WTC11 (cell line): ENCODE measurements around the gene PEX26. TPM values are rescaled to one million over a fixed set of nuclear protein-coding genes. Genes with fewer than 3 reads are reported as not detected.
A peak's percentile ranks its signal among the peaks of the same experiment; 100 is the strongest.

Experiments
- ATAC-seq: fragments of 200-7000 bp; cut with Tn5 transposase; 2 replicates; pipeline ENCODE4 v1.10.0; 2021; ENCODE audit warnings: mild to moderate bottlenecking, moderate library complexity
- CTCF ChIA-PET: fragments of 300-600 bp; sonication (Branson Sonifier 250); formaldehyde crosslinking; loops from one replicate; lab custom pipeline; 2021; ENCODE audit warnings: antibody characterized with exemption; lab: Charles Lee
- POLR2A ChIA-PET: fragments of 350-600 bp; sonication (Branson Sonifier 250); formaldehyde crosslinking; loops from one replicate; lab custom pipeline; 2021; ENCODE audit warnings: antibody characterized with exemption; lab: Charles Lee
- DNase-seq: peaks from one replicate; pipeline ENCODE4 v3.0.0; 2021; ENCODE audit warnings: low spot score
- H3K27ac Mint-ChIP-seq: 2 replicates; pipeline ENCODE4 v1.8.0; 2021; ENCODE audit warnings: mixed read lengths
- H3K27me3 Mint-ChIP-seq: 2 replicates; pipeline ENCODE4 v1.8.0; 2021; ENCODE audit warnings: low read depth, mild to moderate bottlenecking, moderate library complexity, mixed read lengths
- H3K36me3 Mint-ChIP-seq: 2 replicates; pipeline ENCODE4 v1.8.0; 2021; ENCODE audit warnings: mixed read lengths
- H3K4me1 Mint-ChIP-seq: 2 replicates; pipeline ENCODE4 v1.8.0; 2022; ENCODE audit warnings: mixed read lengths
- H3K4me3 Mint-ChIP-seq: 2 replicates; pipeline ENCODE4 v1.8.0; 2021; ENCODE audit warnings: mild to moderate bottlenecking, moderate library complexity, mixed read lengths
- H3K9me3 Mint-ChIP-seq: 2 replicates; pipeline ENCODE4 v1.8.0; 2021; ENCODE audit warnings: mixed read lengths
- AFF4 ChIP-seq: sonication (generic); formaldehyde crosslinking; IDR thresholded peaks from 2 replicates; pipeline ENCODE4 v1.8.1; 2023; ENCODE audit warnings: mild to moderate bottlenecking, missing genetic modification reagents, borderline replicate concordance
- ATF3 ChIP-seq: sonication (generic); formaldehyde crosslinking; conservative IDR thresholded peaks from 2 replicates; pipeline ENCODE4 v1.8.1; 2022; ENCODE audit warnings: mild to moderate bottlenecking, missing genetic modification reagents
- CBFB ChIP-seq: sonication (generic); formaldehyde crosslinking; IDR thresholded peaks from 2 replicates; pipeline ENCODE4 v1.8.1; 2022; ENCODE audit warnings: mild to moderate bottlenecking, low read depth, missing genetic modification reagents
- E2F1 ChIP-seq: sonication (generic); formaldehyde crosslinking; IDR thresholded peaks from 2 replicates; pipeline ENCODE4 v1.8.0; 2022; ENCODE audit warnings: mild to moderate bottlenecking, missing genetic modification reagents
- ESRRA ChIP-seq: sonication (generic); formaldehyde crosslinking; IDR thresholded peaks from 2 replicates; pipeline ENCODE4 v1.8.1; 2022; ENCODE audit warnings: mild to moderate bottlenecking, missing genetic modification reagents, borderline replicate concordance
- GABPB1 ChIP-seq: sonication (generic); formaldehyde crosslinking; IDR thresholded peaks from 2 replicates; pipeline ENCODE4 v1.8.1; 2023; ENCODE audit warnings: mild to moderate bottlenecking, missing genetic modification reagents
- GRHL2 ChIP-seq: fragments of 250-450 bp; sonication (Bioruptor Pico); IDR thresholded peaks from 2 replicates; pipeline ENCODE4 v1.8.0; 2022; ENCODE audit warnings: mild to moderate bottlenecking, moderate library complexity; ENCODE audit not compliant: insufficient replicate concordance, severe bottlenecking
- IRF2 ChIP-seq: sonication (generic); formaldehyde crosslinking; IDR thresholded peaks from 2 replicates; pipeline ENCODE4 v1.8.0; 2022; ENCODE audit warnings: low read depth, missing genetic modification reagents, borderline replicate concordance
- JAZF1 ChIP-seq: fragments of 250-450 bp; sonication (Bioruptor Pico); IDR thresholded peaks from 2 replicates; pipeline ENCODE4 v1.9.0; 2021; ENCODE audit warnings: moderate library complexity, mild to moderate bottlenecking, inconsistent platforms
- NFYB ChIP-seq: sonication (generic); formaldehyde crosslinking; conservative IDR thresholded peaks from 2 replicates; pipeline ENCODE4 v1.8.0; 2022; ENCODE audit warnings: low read depth, missing genetic modification reagents
- NR1H2 ChIP-seq: sonication (generic); formaldehyde crosslinking; IDR thresholded peaks from 2 replicates; pipeline ENCODE4 v1.9.0; 2021; ENCODE audit warnings: mild to moderate bottlenecking, moderate library complexity, missing genetic modification reagents
- PRDM15 ChIP-seq: sonication (generic); formaldehyde crosslinking; IDR thresholded peaks from 2 replicates; pipeline ENCODE4 v1.8.0; 2022; ENCODE audit warnings: missing genetic modification reagents
- RORB ChIP-seq: fragments of 250-450 bp; sonication (Bioruptor Pico); IDR thresholded peaks from 2 replicates; pipeline ENCODE4 v1.9.0; 2021; ENCODE audit warnings: mild to moderate bottlenecking
- SMAD4 ChIP-seq: sonication (generic); formaldehyde crosslinking; IDR thresholded peaks from 2 replicates; pipeline ENCODE4 v1.8.0; 2022; ENCODE audit warnings: mild to moderate bottlenecking, missing genetic modification reagents
- SP1 ChIP-seq: sonication (generic); formaldehyde crosslinking; conservative IDR thresholded peaks from 2 replicates; pipeline ENCODE4 v1.8.1; 2022; ENCODE audit warnings: missing genetic modification reagents
- STAT6 ChIP-seq: sonication (generic); formaldehyde crosslinking; conservative IDR thresholded peaks from 2 replicates; pipeline ENCODE4 v1.8.1; 2023; ENCODE audit warnings: mild to moderate bottlenecking, low read depth, missing genetic modification reagents, moderate library complexity
- TCF7 ChIP-seq: sonication (generic); formaldehyde crosslinking; IDR thresholded peaks from 2 replicates; pipeline ENCODE4 v1.8.0; 2022; ENCODE audit warnings: mild to moderate bottlenecking, low read depth, missing genetic modification reagents, moderate library complexity
- TEAD1 ChIP-seq: sonication (generic); formaldehyde crosslinking; IDR thresholded peaks from 2 replicates; pipeline ENCODE4 v1.8.0; 2022; ENCODE audit warnings: mild to moderate bottlenecking, missing genetic modification reagents
- USF2 ChIP-seq: sonication (generic); formaldehyde crosslinking; IDR thresholded peaks from 2 replicates; pipeline ENCODE4 v1.8.1; 2023; ENCODE audit warnings: mild to moderate bottlenecking, missing genetic modification reagents, moderate library complexity
- ZSCAN18 ChIP-seq: fragments of 250-450 bp; sonication (Bioruptor Pico); IDR thresholded peaks from 2 replicates; pipeline ENCODE4 v2.1.2; 2022; ENCODE audit warnings: mild to moderate bottlenecking, moderate library complexity
- total RNA-seq: library from RNA; stranded (reverse); gene quantifications from 3 replicates; pipeline ENCODE4 v1.2.3, GENCODE V29; 2021

PEX26 gene
- total RNA-seq, 1 experiment from 2014 or later, result 52.3 TPM

GRCh38 chr22:18048041-18048440 lies 29.7 kb upstream of the PEX26 start (continued):
- TF ChIP-seq AFF4 (CRISPR knock-in tag) (no peak), TCF7 (CRISPR knock-in tag) (no peak), STAT6 (no peak), ESRRA (no peak)

- POLR2A ChIA-PET, result no interaction called here
- CTCF ChIA-PET, result interaction anchor here (1.0 kb wide), 1 partner anchor 17 kb away, joined by 3 read pairs; no protein-coding TSS in a partner anchor
- Mint-ChIP-seq H3K36me3 (no peaks in the 10 kb centered on the region), H3K9me3 (peaks cover 6% of the 10 kb centered on the region; the same call in 1 of the 2 replicates), H3K27me3 (no peaks in the 10 kb centered on the region), H3K4me3 (no peak overlapping the region), H3K27ac (no peak overlapping the region; the same call in 1 of the 2 replicates), H3K4me1 (no peaks in the 10 kb centered on the region)
- 0 out of 2 replicates have a peak, but pooled peaks have one; percentile 25 for TF ChIP-seq PRDM15 (CRISPR knock-in tag)
- no peak for TF ChIP-seq ATF3 (CRISPR knock-in tag)
- DNase-seq (no peak), ATAC-seq (no peak)
Measured at GRCh38 chr22:18048441-18048898, 29.3 kb upstream of the PEX26 start.

- Mint-ChIP-seq H3K9me3 (peaks cover 17% of the 10 kb centered on the region), H3K36me3 (peaks cover 6% of the 10 kb centered on the region), H3K27me3 (no peaks in the 10 kb centered on the region; the same call in 1 of the 2 replicates), H3K4me1 (no peaks in the 10 kb centered on the region), H3K4me3 (no peak overlapping the region), H3K27ac (no peak overlapping the region)
- ATAC-seq (no peak), DNase-seq (no peak)
- ChIA-PET CTCF (no interaction called here), POLR2A (no interaction called here)
- TF ChIP-seq IRF2 (CRISPR knock-in tag) (no peak), ZSCAN18 (CRISPR knock-in tag) (no peak), TEAD1 (CRISPR knock-in tag) (no peak), NR1H2 (CRISPR knock-in tag) (no peak), SMAD4 (CRISPR knock-in tag) (no peak), CBFB (CRISPR knock-in tag) (no peak), JAZF1 (no peak), GRHL2 (CRISPR knock-in tag) (no peak), NFYB (CRISPR knock-in tag) (no peak), USF2 (CRISPR knock-in tag) (no peak), SP1 (CRISPR knock-in tag) (no peak), RORB (CRISPR knock-in tag) (no peak), E2F1 (CRISPR knock-in tag) (no peak), GABPB1 (no peak)
Measured at GRCh38 chr22:18050065-18050464, 27.7 kb upstream of the PEX26 start.
